H1 (cell line): ENCODE results near the gene CEP83. TPM values are rescaled to one million over a fixed set of nuclear protein-coding genes. Genes with fewer than 3 reads are reported as not detected.

Experiments used
- CTCF ChIA-PET: fragments of 300-600 bp; sonication (Branson Sonifier 250); formaldehyde crosslinking; loops from one replicate; lab custom pipeline; 2021; ENCODE audit not compliant: partially characterized antibody; lab: Charles Lee
- POLR2A ChIA-PET: fragments of 300-600 bp; sonication (Branson Sonifier 250); formaldehyde crosslinking; loops from one replicate; lab custom pipeline; 2021; ENCODE audit warnings: inconsistent platforms; ENCODE audit not compliant: partially characterized antibody; lab: Charles Lee
- DNase-seq, 2 experiments: peaks; one replicate each; pipeline versions ENCODE4 v3.0.0 to v3.0.0-alpha.2; 2010 to 2022; ENCODE audit warnings: low spot score in 2 of 2, low read depth in 1 of 2, mixed read lengths in 1 of 2
- FAIRE-seq: peaks from 2 replicates; lab custom pipeline; 2011; peaks lifted over from hg19 to GRCh38; lab: Jason Lieb, UNC
- H2AFZ ChIP-seq: 2 replicates; pipeline ENCODE4 v1.8.1; 2012; ENCODE audit warnings: low read length, inconsistent platforms
- H2AK5ac ChIP-seq: 2 replicates; pipeline ENCODE4 v1.6.1; 2013; ENCODE audit warnings: low read depth, low read length
- H2BK120ac ChIP-seq: replicated peaks from 2 replicates; pipeline ENCODE3; 2013; ENCODE audit warnings: low read depth, low read length, inconsistent platforms
- H2BK12ac ChIP-seq: 2 replicates; pipeline ENCODE4 v1.6.1; 2013; ENCODE audit warnings: low read depth, low read length
- H2BK15ac ChIP-seq: 2 replicates; pipeline ENCODE4 v1.6.1; 2013; ENCODE audit warnings: low read length
- H2BK20ac ChIP-seq: 2 replicates; pipeline ENCODE4 v1.6.1; 2013; ENCODE audit warnings: low read length
- H2BK5ac ChIP-seq: 2 replicates; pipeline ENCODE4 v1.6.1; 2013; ENCODE audit warnings: low read depth, low read length
- H3K14ac ChIP-seq: 2 replicates; pipeline ENCODE4 v1.6.1; 2013; ENCODE audit warnings: inconsistent platforms; ENCODE audit not compliant: insufficient read length
- H3K18ac ChIP-seq: 2 replicates; pipeline ENCODE4 v1.6.1; 2013; ENCODE audit warnings: low read length; ENCODE audit errors: extremely low read depth
- H3K23ac ChIP-seq: 2 replicates; pipeline ENCODE4 v1.6.1; 2013; ENCODE audit warnings: inconsistent platforms; ENCODE audit not compliant: insufficient read length
- H3K23me2 ChIP-seq: 2 replicates; pipeline ENCODE4 v1.6.1; 2013; ENCODE audit warnings: low read depth, low read length
- H3K27ac ChIP-seq: 2 replicates; pipeline ENCODE4 v1.6.1; 2011; ENCODE audit warnings: low read depth, low read length, inconsistent platforms
- H3K27me3 ChIP-seq, 4 experiments: replicated peaks in 1 of 4; 1 replicate in 1 of 4; 2 replicates in 3 of 4; pipeline versions ENCODE4 v1.6.1 to v1.8.1; 2011 to 2013; ENCODE audit warnings: low read length in 3 of 4, mild to moderate bottlenecking in 3 of 4, inconsistent platforms in 2 of 4, mixed read lengths in 2 of 4, moderate library complexity in 1 of 4; ENCODE audit not compliant: control insufficient read depth in 3 of 4, insufficient read depth in 3 of 4; ENCODE audit errors: extremely low read depth in 1 of 4
- H3K36me3 ChIP-seq, 4 experiments: 2 replicates each; pipeline versions ENCODE4 v1.6.1 to v1.8.1; 2011 to 2013; ENCODE audit warnings: mild to moderate bottlenecking in 4 of 4, low read length in 3 of 4, moderate library complexity in 2 of 4, control low read depth in 1 of 4, inconsistent platforms in 1 of 4; ENCODE audit not compliant: insufficient read depth in 4 of 4, control insufficient read depth in 2 of 4
- H3K4ac ChIP-seq: replicated peaks from 2 replicates; pipeline ENCODE3; 2013; ENCODE audit warnings: low read length, low read depth, mixed read lengths, inconsistent platforms; ENCODE audit not compliant: insufficient read length
- H3K4me1 ChIP-seq, 4 experiments: replicated peaks in 1 of 4; 1 replicate in 1 of 4; 2 replicates in 3 of 4; pipeline versions ENCODE4 v1.6.1 to v1.8.1; 2011 to 2013; ENCODE audit warnings: low read length in 3 of 4, inconsistent platforms in 2 of 4, mixed read lengths in 1 of 4; ENCODE audit not compliant: insufficient read depth in 4 of 4, control insufficient read depth in 3 of 4
- H3K4me2 ChIP-seq, 2 experiments: 2 replicates each; pipeline versions ENCODE4 v1.6.1 to v1.8.1; 2011 to 2013; ENCODE audit warnings: low read depth in 2 of 2, low read length in 2 of 2, control low read depth in 1 of 2, inconsistent platforms in 1 of 2, mild to moderate bottlenecking in 1 of 2; ENCODE audit not compliant: insufficient read depth in 1 of 2
- H3K4me3 ChIP-seq, 4 experiments: fragments of 200-600, 300-600 bp in 1 of 4; sonication (generic), shearing (Covaris generic), sonication (Bioruptor Twin) in 1 of 4; 2 replicates each; pipeline versions ENCODE4 v1.5.1 to v1.8.1; 2011 to 2016; ENCODE audit warnings: low read length in 4 of 4, low read depth in 3 of 4, control low read depth in 2 of 4, inconsistent platforms in 2 of 4, mild to moderate bottlenecking in 2 of 4, mixed read lengths in 1 of 4, moderate library complexity in 1 of 4; ENCODE audit not compliant: insufficient read depth in 2 of 4; ENCODE audit errors: extremely low read depth in 1 of 4
- H3K56ac ChIP-seq: replicated peaks from 2 replicates; pipeline ENCODE3; 2013; ENCODE audit warnings: low read depth, mild to moderate bottlenecking, mixed read lengths, low read length, inconsistent platforms; ENCODE audit not compliant: insufficient read length
- H3K79me1 ChIP-seq: 2 replicates; pipeline ENCODE4 v1.6.1; 2013; ENCODE audit warnings: low read depth, low read length, control low read depth
- H3K79me2 ChIP-seq, 2 experiments: 2 replicates each; pipeline versions ENCODE4 v1.6.1 to v1.8.1; 2012 to 2013; ENCODE audit warnings: low read length in 2 of 2, mild to moderate bottlenecking in 2 of 2, inconsistent platforms in 1 of 2; ENCODE audit not compliant: insufficient read depth in 2 of 2, control insufficient read depth in 1 of 2
- H3K9ac ChIP-seq, 4 experiments: replicated peaks in 1 of 4; 1 replicate in 1 of 4; 2 replicates in 3 of 4; pipeline versions ENCODE4 v1.6.1 to v1.8.1; 2011 to 2013; ENCODE audit warnings: low read depth in 3 of 4, low read length in 3 of 4, control low read depth in 2 of 4, mild to moderate bottlenecking in 2 of 4, moderate library complexity in 2 of 4, inconsistent platforms in 1 of 4; ENCODE audit errors: extremely low read depth in 1 of 4
- H3K9me3 ChIP-seq, 2 experiments: 2 replicates each; pipeline versions ENCODE4 v1.6.1 to v1.8.1; 2012 to 2013; ENCODE audit warnings: mild to moderate bottlenecking in 2 of 2, moderate library complexity in 2 of 2, control low read depth in 1 of 2, inconsistent platforms in 1 of 2, low read depth in 1 of 2, low read length in 1 of 2, mixed read lengths in 1 of 2; ENCODE audit not compliant: insufficient read depth in 2 of 2
- H4K20me1 ChIP-seq, 2 experiments: replicated peaks in 1 of 2; 2 replicates each; pipeline versions ENCODE3 to v1.8.1; 2011 to 2013; ENCODE audit warnings: inconsistent platforms in 2 of 2, low read length in 2 of 2, mild to moderate bottlenecking in 1 of 2; ENCODE audit not compliant: insufficient read depth in 2 of 2, control insufficient read depth in 1 of 2
- H4K5ac ChIP-seq: 2 replicates; pipeline ENCODE4 v1.6.1; 2013; ENCODE audit warnings: low read length, low read depth, mixed read lengths, inconsistent platforms; ENCODE audit not compliant: insufficient read length
- H4K8ac ChIP-seq: 2 replicates; pipeline ENCODE4 v1.8.0; 2013; ENCODE audit warnings: mild to moderate bottlenecking, moderate library complexity, low read length, inconsistent platforms; ENCODE audit not compliant: insufficient read depth; ENCODE audit errors: extremely low read depth
- H4K91ac ChIP-seq: replicated peaks from 2 replicates; pipeline ENCODE3; 2013; ENCODE audit warnings: low read length, mixed read lengths, inconsistent platforms; ENCODE audit not compliant: insufficient read length
- ASH2L ChIP-seq: fragments of 200-600, 300-600 bp; sonication (generic); IDR thresholded peaks from one replicate; pipeline ENCODE4 v1.7.1; 2017; ENCODE audit warnings: low read length
- BACH1 ChIP-seq: IDR thresholded peaks from 2 replicates; pipeline ENCODE4 v1.6.1; 2012; ENCODE audit warnings: low read length, improper control_type of control experiment
- CHD2 ChIP-seq: IDR thresholded peaks from 2 replicates; pipeline ENCODE4 v1.6.1; 2012; ENCODE audit warnings: low read length, improper control_type of control experiment
- EZH2 ChIP-seq: fragments of 200-600 bp; sonication (generic); IDR thresholded peaks from 2 replicates; pipeline ENCODE4 v1.7.1; 2012; ENCODE audit warnings: low read depth, mild to moderate bottlenecking, moderate library complexity, low read length, inconsistent platforms; ENCODE audit not compliant: severe bottlenecking
- HDAC6 ChIP-seq: IDR thresholded peaks from one replicate; pipeline ENCODE4 v1.7.1; 2012; ENCODE audit warnings: low read depth, mild to moderate bottlenecking, inconsistent platforms, low read length, moderate library complexity
- JUND ChIP-seq: IDR thresholded peaks from 2 replicates; pipeline ENCODE4 v1.6.1; 2011; ENCODE audit warnings: mild to moderate bottlenecking, improper control_type of control experiment, low read length
- KDM5A ChIP-seq: fragments of 200-600 bp; IDR thresholded peaks from 2 replicates; pipeline ENCODE4 v1.7.1; 2012; ENCODE audit warnings: mild to moderate bottlenecking, low read length, inconsistent platforms, mixed read lengths
- MAFK ChIP-seq: IDR thresholded peaks from 2 replicates; pipeline ENCODE4 v1.6.1; 2012; ENCODE audit warnings: low read depth, mild to moderate bottlenecking, improper control_type of control experiment, low read length
- NRF1 ChIP-seq: IDR thresholded peaks from 2 replicates; pipeline ENCODE4 v1.6.1; 2011; ENCODE audit warnings: mild to moderate bottlenecking, low read depth, low read length, improper control_type of control experiment
- SAP30 ChIP-seq: fragments of 300-600 bp; sonication (generic); IDR thresholded peaks from 2 replicates; pipeline ENCODE4 v1.7.1; 2012; ENCODE audit warnings: low read length, moderate library complexity, mild to moderate bottlenecking, inconsistent platforms; ENCODE audit not compliant: insufficient read depth, insufficient replicate concordance
- SP4 ChIP-seq: IDR thresholded peaks from 2 replicates; pipeline ENCODE4 v1.6.1; 2012; ENCODE audit warnings: low read length, inconsistent platforms
- TAF1 ChIP-seq: IDR thresholded peaks from 2 replicates; pipeline ENCODE4 v1.6.1; 2011; ENCODE audit warnings: mild to moderate bottlenecking, low read depth, low read length
- TEAD4 ChIP-seq: IDR thresholded peaks from 2 replicates; pipeline ENCODE4 v1.6.1; 2012; ENCODE audit warnings: low read depth, low read length, inconsistent platforms, mixed read lengths
- ZNF274 ChIP-seq: IDR thresholded peaks from 2 replicates; pipeline ENCODE4 v1.7.0; 2012; ENCODE audit warnings: low read length, borderline replicate concordance; ENCODE audit errors: extremely low read depth
- WGBS, 2 experiments: shearing (Covaris generic) in 1 of 2; methylation state at CpG; one replicate each; pipeline versions ENCODE4 v1.1.6 to v1.1.7; 2013 to 2015; ENCODE audit warnings: low lambda C conversion rate in 2 of 2, mixed read lengths in 2 of 2, inconsistent platforms in 1 of 2, low coverage in 1 of 2, missing lambda C conversion rate in 1 of 2; ENCODE audit not compliant: insufficient replicate concordance in 2 of 2, insufficient coverage in 1 of 2, insufficient read length in 1 of 2; ENCODE audit errors: extremely low coverage in 1 of 2, missing lambda C conversion rate in 1 of 2; 5-methylcytosine and 5-hydroxymethylcytosine counted together
- polyA plus RNA-seq, 7 experiments: library from polyadenylated mRNA; depleted of rRNA in 3 of 7; stranded (reverse) in 5 of 7; unstranded in 2 of 7; fragments of >200 nt in 5 of 7; fragments of 200-250 nt in 2 of 7; gene quantifications; 1 replicate in 5 of 7; 2 replicates in 1 of 7; 4 replicates in 1 of 7; pipeline versions ENCODE4 v1.2.1 to v1.2.3, GENCODE V29; 2011 to 2013; ENCODE audit warnings: missing spikeins in 2 of 7, mixed read lengths in 2 of 7
- total RNA-seq: library from RNA; stranded (reverse); fragmentation: NEBNext Ultra II Directional; extraction: Animal tissue kit (Norgen Biotek cat#: 25700); gene quantifications from 2 replicates; pipeline ENCODE4 v1.2.1, GENCODE V29; 2021
- TF ChIP-seq, protein P1 (sequence below): IDR thresholded peaks from 2 replicates; pipeline ENCODE4 v1.6.1; 2011; ENCODE audit warnings: low read length, improper control_type of control experiment

CEP83 gene
- total and polyA plus RNA-seq, 2 of the 8 experiments (the other 6 are each of a cell fraction or from before 2014, with no cell fraction given): 6.0 to 25.8 TPM

DNA sequence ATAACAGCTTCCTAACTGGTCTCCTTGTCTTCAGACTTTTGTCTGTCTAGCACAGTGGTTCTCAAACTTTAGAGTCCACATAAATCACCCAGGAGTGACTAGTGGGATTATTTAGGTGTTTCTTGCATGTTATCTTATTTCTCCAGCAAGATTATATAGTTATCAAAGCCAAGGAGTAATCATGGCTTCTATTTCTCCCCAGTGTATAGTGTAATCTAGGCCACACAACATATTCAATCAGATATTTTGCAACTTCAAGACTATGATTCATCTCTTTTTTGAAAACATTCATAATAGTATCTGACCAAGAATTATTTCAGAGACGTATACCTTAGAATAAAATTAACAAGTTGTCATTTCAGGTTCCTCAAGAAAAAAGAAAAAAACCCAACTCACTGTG lies 131.9 kb downstream of the CEP83 start:
- Histone ChIP-seq H3K18ac (no peak overlapping the region), H3K4me1 (no peaks in the 10 kb centered on the region), H4K5ac (no peak overlapping the region), H3K4ac (no peak overlapping the region), H2AFZ (no peak overlapping the region), H3K9me3 (0 out of 4 replicates have a peak, but pooled peaks cover 0 to 5% of the 10 kb centered on the region in 2 experiments), H2BK15ac (no peak overlapping the region), H3K36me3 (peaks cover 2 to 13% (median 7%) of the 10 kb centered on the region in 4 experiments; a peak in 7 of 8 replicates), H3K4me3 (no peak overlapping the region), H3K27ac (no peak overlapping the region), H3K27me3 (no peaks in the 10 kb centered on the region), H3K23ac (no peak overlapping the region), H2BK120ac (no peak overlapping the region), H2BK12ac (no peak overlapping the region), H3K56ac (no peak overlapping the region), H2AK5ac (no peak overlapping the region), H4K20me1 (no peaks in the 10 kb centered on the region), H3K79me1 (no peaks in the 10 kb centered on the region), H4K8ac (no peak overlapping the region), H3K9ac (no peak overlapping the region), H3K23me2 (0 out of 2 replicates have a peak, but pooled peaks cover 1% of the 10 kb centered on the region), H3K79me2 (no peaks in the 10 kb centered on the region), H3K4me2 (no peak overlapping the region), H2BK20ac (no peak overlapping the region), H3K14ac (no peak overlapping the region), H4K91ac (no peak overlapping the region), H2BK5ac (no peak overlapping the region)
- CTCF ChIA-PET: interaction anchor here (0.6 to 1.1 kb wide), 2 partner anchors 58 to 187 kb away, joined by 3 to 6 read pairs; no protein-coding TSS in a partner anchor
- 90% methylated on average over 1 of the region's 1 CpG; no CpG with 5 or more reads in 1 of the 2 experiments for WGBS, 2 experiments
- DNase-seq (no peak), FAIRE-seq (no peak)
- POLR2A ChIA-PET: no interaction called here
- TF ChIP-seq JUND (no peak), KDM5A (no peak), SAP30 (no peak), EZH2 (no peak), ASH2L (no peak), HDAC6 (no peak), ZNF274 (no peak), NRF1 (no peak), SP4 (no peak), TEAD4 (no peak), TAF1 (no peak), MAFK (no peak), BACH1 (no peak), CHD2 (no peak)
- TF ChIP-seq, protein P1, sequence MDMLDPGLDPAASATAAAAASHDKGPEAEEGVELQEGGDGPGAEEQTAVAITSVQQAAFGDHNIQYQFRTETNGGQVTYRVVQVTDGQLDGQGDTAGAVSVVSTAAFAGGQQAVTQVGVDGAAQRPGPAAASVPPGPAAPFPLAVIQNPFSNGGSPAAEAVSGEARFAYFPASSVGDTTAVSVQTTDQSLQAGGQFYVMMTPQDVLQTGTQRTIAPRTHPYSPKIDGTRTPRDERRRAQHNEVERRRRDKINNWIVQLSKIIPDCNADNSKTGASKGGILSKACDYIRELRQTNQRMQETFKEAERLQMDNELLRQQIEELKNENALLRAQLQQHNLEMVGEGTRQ: no peak
